Fibroblast of skin of back (primary cell): Measurements from ENCODE around the gene TTLL11.

ENCODE experiments used
- DNase-seq: peaks from one replicate; pipeline ENCODE4 v3.0.0-alpha.2; 2013

TTLL11 gene

GRCh38 chr9:121929893-121930875 lies 162.9 kb downstream of the TTLL11 start:
- DNase-seq = no peak

- DNase-seq = no peak
These were observed 165.5 kb downstream of the TTLL11 start for GRCh38 chr9:121927636-121928035.

- no peak for DNase-seq
These were observed 166.0 kb downstream of the TTLL11 start for GRCh38 chr9:121927081-121927480.

GRCh38 chr9:121926351-121926801 lies 166.7 kb downstream of the TTLL11 start:
- DNase-seq = no peak

- DNase-seq = no peak
These were observed 167.2 kb downstream of the TTLL11 start for GRCh38 chr9:121925935-121926334.

- DNase-seq = no peak
These were observed 168.4 kb downstream of the TTLL11 start for GRCh38 chr9:121924700-121925099.

- no peak for DNase-seq
These were observed 171.7 kb downstream of the TTLL11 start for GRCh38 chr9:121921444-121921843.

- DNase-seq = no peak
These were observed 175.5 kb downstream of the TTLL11 start for GRCh38 chr9:121917375-121918335.

- DNase-seq = no peak
These were observed 177.8 kb downstream of the TTLL11 start for GRCh38 chr9:121915304-121915625.

- no peak for DNase-seq
These were observed 178.4 kb downstream of the TTLL11 start for GRCh38 chr9:121914604-121915303.

GRCh38 chr9:121914017-121914595 lies 179.0 kb downstream of the TTLL11 start:
- no peak for DNase-seq

GRCh38 chr9:121912812-121913627 lies 180.1 kb downstream of the TTLL11 start:
- DNase-seq = no peak

GRCh38 chr9:121910491-121911040 lies 182.5 kb downstream of the TTLL11 start:
- DNase-seq = no peak

- no peak for DNase-seq
These were observed 184.0 kb downstream of the TTLL11 start for GRCh38 chr9:121909111-121909510.

GRCh38 chr9:121906074-121906870 lies 186.8 kb downstream of the TTLL11 start:
- DNase-seq = no peak

GRCh38 chr9:121902461-121903135 lies 190.5 kb downstream of the TTLL11 start:
- DNase-seq = peak; percentile 91

- no peak for DNase-seq
These were observed 191.5 kb downstream of the TTLL11 start for GRCh38 chr9:121901616-121902015.

GRCh38 chr9:121900163-121900562 lies 192.9 kb downstream of the TTLL11 start:
- no peak for DNase-seq

GRCh38 chr9:121898856-121899255 lies 194.3 kb downstream of the TTLL11 start:
- no peak for DNase-seq
